ENCODE data around the gene CACNB2.

GRCh38 chr10:18294633-18295032, 154.4 kb downstream of the CACNB2 start:
- TF ChIP-seq GATA2 (IDR thresholded peaks at IDR 0.05; ENCODE audit: low read depth, low read length) (no peak), GATA3 (IDR thresholded peaks at IDR 0.05; ENCODE audit: low read depth, low read length) (no peak)

All from SH-SY5Y (cell line).